Measurements from ENCODE around the gene SORCS2. TPM values are rescaled to one million over a fixed set of nuclear protein-coding genes. Genes with fewer than 3 reads are reported as not detected.
A peak's percentile ranks its signal among the peaks of the same experiment; 100 is the strongest.

The SORCS2 gene
- total RNA-seq, 1 experiment from 2014 or later: not detected

DNA sequence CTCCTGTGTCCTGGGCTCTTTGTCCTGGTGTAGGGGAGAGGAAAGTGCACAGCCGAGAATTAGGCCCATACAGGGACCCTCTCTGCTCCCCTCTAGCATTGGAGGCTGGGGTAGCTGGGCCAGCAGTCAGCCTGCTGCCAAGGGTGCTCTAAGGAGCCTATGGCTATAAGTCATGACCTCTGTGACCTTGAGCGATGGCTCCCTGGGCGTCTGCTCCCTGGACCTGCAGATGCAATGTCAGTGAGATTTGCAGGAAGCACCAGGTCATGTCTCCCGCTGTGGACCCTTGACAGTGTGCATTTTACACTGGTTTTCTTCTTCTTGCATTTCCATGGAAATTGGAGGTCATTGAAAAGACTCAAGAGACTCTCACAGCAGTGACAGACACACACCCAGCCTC is 476.5 kb downstream of the SORCS2 start:
- in situ Hi-C loops (cut with HindIII; ENCODE audit: low sequenced_read_pairs): no loop called here

GRCh38 chr4:7672601-7673000 is 480.3 kb downstream of the SORCS2 start:
- DNase-seq (ENCODE audit: low spot score): no peak
- in situ Hi-C loops (cut with HindIII; ENCODE audit: low sequenced_read_pairs): no loop called here

More for the DNA sequence above, 476.5 kb downstream of the SORCS2 start:
- no peak for DNase-seq (ENCODE audit: low spot score)

DNA sequence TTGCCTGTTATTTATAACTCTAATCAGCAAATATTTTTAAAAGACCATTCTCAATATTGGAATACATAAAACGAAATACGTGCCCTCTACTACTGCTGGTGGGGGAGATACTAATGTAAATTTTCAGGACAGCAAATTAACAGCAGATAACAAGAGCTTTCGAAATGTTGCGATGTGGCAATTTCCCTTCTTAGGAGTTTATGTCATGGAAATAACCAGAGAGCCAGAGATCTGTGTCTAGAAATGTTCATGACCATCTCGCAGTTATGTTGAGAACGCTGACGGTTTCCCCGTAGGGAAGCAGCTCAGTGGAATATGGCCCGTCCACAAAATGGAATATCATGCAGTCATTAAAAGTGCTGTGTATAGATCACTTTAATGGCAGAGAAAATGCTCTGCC is 480.8 kb downstream of the SORCS2 start:
- DNase-seq (ENCODE audit: low spot score): no peak
- in situ Hi-C loops (cut with HindIII; ENCODE audit: low sequenced_read_pairs): no loop called here

DNA sequence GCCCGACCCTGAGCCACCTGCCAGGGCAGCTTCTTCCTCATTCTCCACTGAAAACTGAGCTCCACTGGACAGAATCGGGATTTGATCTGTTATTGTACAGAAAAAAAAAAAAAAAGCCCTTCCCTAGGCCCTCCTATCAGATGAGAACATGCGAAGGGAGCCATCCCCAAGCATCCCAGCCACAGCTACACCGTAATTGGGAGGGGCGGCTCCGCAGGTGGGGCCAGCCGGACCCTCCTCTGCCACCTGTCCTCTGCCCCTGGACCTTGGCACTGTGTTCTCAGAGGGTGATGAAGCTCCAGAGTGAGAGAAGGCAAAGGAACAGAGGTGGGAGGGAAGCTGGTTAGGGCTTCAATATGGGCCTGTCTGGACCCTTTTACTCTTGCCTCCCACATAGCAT is 482.4 kb downstream of the SORCS2 start:
- DNase-seq (ENCODE audit: low spot score): no peak
- in situ Hi-C loops (cut with HindIII; ENCODE audit: low sequenced_read_pairs): no loop called here

DNA sequence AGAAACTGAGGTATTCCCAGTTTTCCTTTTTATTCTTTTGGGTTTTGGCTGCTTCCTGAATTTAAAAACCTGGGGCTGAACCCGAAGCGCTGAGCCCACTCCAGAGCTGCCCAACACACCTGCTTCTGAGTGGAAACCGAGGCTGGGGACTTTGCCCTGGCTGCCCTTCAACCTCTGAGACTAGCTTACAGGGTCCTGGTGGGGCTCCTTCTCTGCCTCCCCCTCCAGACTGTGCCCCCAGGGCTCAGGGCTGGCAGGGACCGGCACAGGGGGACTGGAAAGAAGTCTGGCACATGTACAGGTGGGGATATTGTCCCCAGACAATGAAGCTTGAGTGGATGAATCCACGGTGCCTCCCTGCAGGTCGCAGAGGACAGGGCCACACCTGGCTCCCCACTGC is 482.8 kb downstream of the SORCS2 start:
- DNase-seq (ENCODE audit: low spot score): no peak
- in situ Hi-C loops (cut with HindIII; ENCODE audit: low sequenced_read_pairs): no loop called here

GRCh38 chr4:7675612-7676320 is 483.4 kb downstream of the SORCS2 start:
- in situ Hi-C loops (cut with HindIII; ENCODE audit: low sequenced_read_pairs): no loop called here
- DNase-seq (ENCODE audit: low spot score): no peak

- in situ Hi-C loops (cut with HindIII; ENCODE audit: low sequenced_read_pairs): no loop called here
These were observed 484.1 kb downstream of the SORCS2 start for GRCh38 chr4:7676398-7676922.

DNA sequence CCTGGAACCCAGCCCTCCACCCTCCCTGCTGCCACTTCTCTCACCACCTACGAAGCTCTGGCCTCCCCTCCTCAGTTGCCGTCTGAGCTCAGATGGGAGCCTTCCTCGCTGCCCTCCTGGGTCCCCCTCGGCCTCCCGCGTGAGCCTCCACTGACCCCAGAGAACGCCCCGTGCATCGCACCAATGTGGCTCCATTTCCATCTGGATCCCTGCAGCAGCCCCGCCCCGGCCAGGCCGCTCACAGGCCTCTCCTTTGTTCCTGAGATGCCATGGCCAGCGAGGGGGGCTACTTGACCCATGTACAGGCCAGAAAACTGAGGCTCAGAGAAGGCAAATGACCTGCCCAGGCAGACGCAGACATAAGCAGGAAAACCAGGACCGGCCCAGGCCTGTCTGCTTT is 484.7 kb downstream of the SORCS2 start:
- in situ Hi-C loops (cut with HindIII; ENCODE audit: low sequenced_read_pairs): no loop called here
- no peak for DNase-seq (ENCODE audit: low spot score)

More at GRCh38 chr4:7676398-7676922, 484.1 kb downstream of the SORCS2 start:
- no peak for DNase-seq (ENCODE audit: low spot score)

GRCh38 chr4:7677799-7678301 is 485.5 kb downstream of the SORCS2 start:
- no peak for DNase-seq (ENCODE audit: low spot score)
- in situ Hi-C loops (cut with HindIII; ENCODE audit: low sequenced_read_pairs): no loop called here

GRCh38 chr4:7678318-7678852 is 486.0 kb downstream of the SORCS2 start:
- in situ Hi-C loops (cut with HindIII; ENCODE audit: low sequenced_read_pairs): no loop called here

DNA sequence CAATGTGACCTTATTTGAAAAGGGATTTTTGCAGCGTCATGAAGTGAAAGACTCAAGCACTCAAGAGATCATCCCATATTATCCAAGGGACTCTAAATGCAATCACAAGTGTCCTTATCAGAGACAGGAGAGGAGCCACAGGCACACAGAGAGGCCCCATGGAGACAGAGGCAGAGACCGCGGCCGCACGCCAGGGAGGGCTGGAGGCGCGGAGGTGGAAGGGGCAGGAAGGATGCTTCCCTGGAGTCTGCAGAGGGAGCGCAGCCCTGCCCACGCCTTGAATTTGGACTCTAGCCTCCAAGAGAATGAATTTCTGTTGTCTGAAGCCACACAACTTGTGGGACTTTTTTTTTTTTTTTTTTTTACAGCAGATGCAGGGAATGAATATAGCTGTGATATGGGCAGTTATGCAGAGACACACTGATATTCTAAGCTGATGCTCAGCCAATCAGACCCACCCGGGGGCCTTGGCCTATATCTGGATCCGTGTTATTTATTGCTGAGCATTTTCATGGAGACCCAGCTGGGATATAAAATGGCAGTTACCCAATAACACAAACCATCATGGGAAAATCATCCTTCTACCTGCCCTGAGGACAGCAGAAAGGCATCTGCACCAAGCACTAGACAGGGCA is 487.2 kb downstream of the SORCS2 start:
- DNase-seq (ENCODE audit: low spot score): no peak
- in situ Hi-C loops (cut with HindIII; ENCODE audit: low sequenced_read_pairs): no loop called here

More at GRCh38 chr4:7678318-7678852, 486.0 kb downstream of the SORCS2 start:
- DNase-seq (ENCODE audit: low spot score): no peak

DNA sequence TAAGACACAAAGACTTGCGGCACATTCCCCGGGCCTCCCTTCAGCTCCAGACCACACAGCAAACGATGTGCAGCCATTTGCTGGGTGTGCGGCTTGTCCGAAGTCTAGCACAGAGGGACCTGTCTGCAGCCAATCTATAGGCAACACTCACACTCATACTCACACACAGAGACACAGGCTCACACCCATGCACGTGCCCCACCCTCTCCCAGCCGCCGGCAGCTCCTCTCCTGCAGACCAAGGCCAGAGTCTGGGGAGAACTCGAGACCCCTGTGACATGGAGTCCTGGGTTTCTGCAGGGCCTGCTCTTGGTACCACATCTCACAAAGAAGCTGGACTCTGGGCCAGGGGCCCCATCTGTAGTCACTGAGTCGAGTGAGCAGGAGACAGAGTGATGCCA is 487.8 kb downstream of the SORCS2 start:
- DNase-seq (ENCODE audit: low spot score): no peak
- in situ Hi-C loops (cut with HindIII; ENCODE audit: low sequenced_read_pairs): no loop called here

DNA sequence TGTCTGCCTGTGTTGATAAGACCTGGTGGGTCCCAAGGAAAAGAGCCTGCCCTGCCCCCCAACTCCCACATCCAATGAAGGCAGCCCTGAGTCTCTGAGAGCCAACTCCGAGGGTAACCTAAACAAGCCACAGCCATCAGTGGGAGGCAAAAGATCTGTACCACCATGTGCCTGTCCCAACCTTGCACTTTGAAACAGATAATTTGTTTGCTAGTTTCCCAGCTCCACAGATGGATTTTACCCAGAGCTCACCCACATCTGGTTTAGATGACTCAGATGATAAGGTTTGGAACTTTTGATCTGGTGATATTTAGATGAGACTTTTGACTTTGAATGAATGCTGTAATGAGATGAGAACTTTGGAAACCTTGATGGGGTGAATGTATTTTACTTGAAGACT is 488.4 kb downstream of the SORCS2 start:
- no peak for DNase-seq (ENCODE audit: low spot score)
- in situ Hi-C loops (cut with HindIII; ENCODE audit: low sequenced_read_pairs): no loop called here

GRCh38 chr4:7683126-7683703 is 490.9 kb downstream of the SORCS2 start:
- no peak for DNase-seq (ENCODE audit: low spot score)
- in situ Hi-C loops (cut with HindIII; ENCODE audit: low sequenced_read_pairs): no loop called here

DNA sequence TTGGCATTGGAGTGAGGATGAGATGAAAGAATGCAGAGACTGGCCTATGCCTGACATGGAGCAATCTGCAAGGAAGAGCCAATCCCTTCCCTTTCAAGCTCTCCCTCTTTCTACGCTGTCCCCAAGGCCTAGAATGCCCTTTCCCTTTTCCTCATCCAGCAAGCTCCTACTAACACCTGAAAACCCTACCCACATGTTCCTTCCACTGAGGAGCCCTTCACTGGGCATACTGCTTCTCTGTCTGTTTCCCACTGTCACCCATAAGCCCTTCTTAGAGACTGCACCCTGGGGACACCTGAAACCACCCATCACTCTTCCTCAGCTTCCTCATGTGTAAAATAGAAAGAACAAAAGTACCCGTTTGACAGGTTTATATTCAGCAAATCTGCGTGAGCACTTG is 492.0 kb downstream of the SORCS2 start:
- in situ Hi-C loops (cut with HindIII; ENCODE audit: low sequenced_read_pairs): no loop called here

DNA sequence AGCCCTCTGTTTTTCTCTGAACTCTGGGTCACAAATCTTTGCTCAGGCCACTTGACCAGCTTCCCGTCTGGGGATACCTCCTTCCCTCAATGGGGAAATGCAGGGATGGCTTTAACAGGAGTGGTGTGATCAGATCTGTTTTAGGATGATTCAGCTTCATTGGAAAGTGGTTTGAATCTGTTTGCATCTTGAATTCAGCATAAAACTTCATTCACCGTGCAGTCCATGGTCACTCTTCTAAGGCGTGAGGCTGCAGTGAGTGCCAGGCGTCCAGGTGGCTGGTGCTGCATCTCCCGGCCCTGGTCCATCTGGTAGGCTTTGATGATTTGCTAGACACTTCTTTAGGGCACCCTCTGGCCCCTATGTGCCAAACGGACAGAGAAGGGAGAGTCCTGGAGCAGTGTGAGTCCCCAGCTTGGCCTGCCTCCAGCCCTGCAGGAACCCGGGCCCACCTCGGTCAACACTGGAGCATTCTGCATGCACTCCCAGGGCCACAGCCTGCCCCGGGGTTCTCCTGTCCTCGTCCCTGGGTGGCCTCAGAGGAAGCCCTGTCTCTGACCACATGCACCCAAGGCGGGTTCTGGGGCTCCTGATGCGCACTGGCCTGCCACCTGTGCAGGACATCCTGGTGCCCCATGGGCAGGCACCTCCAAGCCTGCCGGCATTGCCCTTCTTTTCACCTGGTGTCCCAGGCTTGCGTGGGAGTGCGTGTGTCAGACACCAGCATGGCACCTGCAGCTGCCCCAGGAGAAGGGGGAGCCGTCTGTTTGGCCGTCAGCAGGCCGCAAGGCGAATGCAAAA is 493.9 kb downstream of the SORCS2 start:
- peak; percentile 64 for DNase-seq (ENCODE audit: low spot score)
- in situ Hi-C loops (cut with HindIII; ENCODE audit: low sequenced_read_pairs): no loop called here

More for the DNA sequence above, 492.0 kb downstream of the SORCS2 start:
- DNase-seq (ENCODE audit: low spot score): no peak

DNA sequence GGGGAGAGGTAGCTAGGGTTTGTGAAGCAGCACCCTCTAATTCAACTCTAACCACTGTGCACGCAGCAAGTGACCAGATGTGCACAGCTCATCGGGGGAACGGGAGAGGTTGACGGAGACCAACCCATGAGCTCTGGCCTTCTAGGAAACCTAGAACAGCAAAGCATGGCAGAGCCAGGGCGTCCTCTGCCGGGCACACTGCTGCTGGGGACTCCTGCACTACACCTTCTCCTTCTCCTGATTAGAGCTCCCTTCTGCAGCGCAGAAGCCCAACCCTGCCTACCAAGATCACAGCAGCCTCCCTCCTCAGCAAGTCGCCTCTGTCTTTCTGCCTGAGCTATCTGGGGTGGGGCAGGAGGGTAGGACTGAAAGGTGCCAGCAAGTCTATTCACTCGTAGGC is 494.7 kb downstream of the SORCS2 start:
- no peak for DNase-seq (ENCODE audit: low spot score)
- in situ Hi-C loops (cut with HindIII; ENCODE audit: low sequenced_read_pairs): no loop called here

GRCh38 chr4:7687796-7688195 is 495.5 kb downstream of the SORCS2 start:
- no peak for DNase-seq (ENCODE audit: low spot score)
- in situ Hi-C loops (cut with HindIII; ENCODE audit: low sequenced_read_pairs): no loop called here

Data from G401 (cell line).